Stimulated activated CD4-positive, alpha-beta T cell treated with anti-CD3 and anti-CD28 coated beads, Interleukin-15, amount 100 ng/mL, for 1 hour (primary cell): ENCODE results near the gene SIAH3.
A peak's percentile ranks its signal among the peaks of the same experiment; 100 is the strongest.

Experiments used
- DNase-seq, 2 donors: peaks; one replicate each; pipeline ENCODE4 v3.0.0-alpha.2; 2020; ENCODE audit warnings: low read depth in 1 of 2, low spot score in 1 of 2

SIAH3 gene

GRCh38 chr13:45863709-45864590 is 12.4 kb upstream of the SIAH3 start:
- DNase-seq = no peak

GRCh38 chr13:45861322-45861721 is 9.8 kb upstream of the SIAH3 start:
- DNase-seq = no peak

- DNase-seq = no peak
Observed at GRCh38 chr13:45860240-45860639, 8.7 kb upstream of the SIAH3 start.

- DNase-seq = no peak
Observed at GRCh38 chr13:45859705-45860104, 8.2 kb upstream of the SIAH3 start.

- DNase-seq = no peak
Observed at GRCh38 chr13:45852494-45852893, 941 bp upstream of the SIAH3 start.

- no peak for DNase-seq
Observed at GRCh38 chr13:45851956-45852355, 403 bp upstream of the SIAH3 start.

- DNase-seq = no peak
Observed at GRCh38 chr13:45850027-45850613, 1.4 kb downstream of the SIAH3 start.

GRCh38 chr13:45849408-45849807 is 2.1 kb downstream of the SIAH3 start:
- DNase-seq = no peak

- peak in 1 of 2 donors; percentile 22 for DNase-seq
Observed at GRCh38 chr13:45847554-45848224, 3.9 kb downstream of the SIAH3 start.

- no peak for DNase-seq
Observed at GRCh38 chr13:45846681-45847080, 4.9 kb downstream of the SIAH3 start.

- no peak for DNase-seq
Observed at GRCh38 chr13:45838171-45838745, 13.3 kb downstream of the SIAH3 start.

- DNase-seq = no peak
Observed at GRCh38 chr13:45837111-45837510, 14.4 kb downstream of the SIAH3 start.

- DNase-seq = no peak
Observed at GRCh38 chr13:45834411-45834994, 17.1 kb downstream of the SIAH3 start.

- no peak for DNase-seq
Observed at GRCh38 chr13:45833663-45834375, 17.7 kb downstream of the SIAH3 start.

GRCh38 chr13:45833242-45833641 is 18.3 kb downstream of the SIAH3 start:
- DNase-seq = no peak

- no peak for DNase-seq
Observed at GRCh38 chr13:45831851-45832250, 19.7 kb downstream of the SIAH3 start.

GRCh38 chr13:45830121-45830520 is 21.4 kb downstream of the SIAH3 start:
- no peak for DNase-seq

- no peak for DNase-seq
Observed at GRCh38 chr13:45828256-45828968, 23.1 kb downstream of the SIAH3 start.

GRCh38 chr13:45827318-45827717 is 24.2 kb downstream of the SIAH3 start:
- no peak for DNase-seq

GRCh38 chr13:45826731-45827130 is 24.8 kb downstream of the SIAH3 start:
- no peak for DNase-seq
